Kidney (tissue), 14 donors: Measurements from ENCODE around the gene OR6C68. TPM values are rescaled to one million over a fixed set of nuclear protein-coding genes. Genes with fewer than 3 reads are reported as not detected.
A peak's percentile ranks its signal among the peaks of the same experiment; 100 is the strongest.
"Not testable (repeated sequence)": the region's sequence is repeated elsewhere in the genome, so short reads cannot be mapped to it uniquely, and the experiment has no call there.

Experiments used
- DNase-seq, 5 donors: peaks; one replicate each; pipeline ENCODE4 v3.0.0-alpha.2; 2013 to 2020
- FAIRE-seq: peaks from 2 replicates; lab custom pipeline; 2012; peaks lifted over from hg19 to GRCh38; lab: Jason Lieb, UNC
- H3K27ac ChIP-seq, 2 donors: one replicate each; pipeline ENCODE4 v1.7.0; 2013; ENCODE audit warnings: low read depth in 2 of 2, low read length in 2 of 2, inconsistent platforms in 1 of 2
- H3K27me3 ChIP-seq: one replicate; pipeline ENCODE4 v1.7.1; 2013; ENCODE audit warnings: low read length, inconsistent platforms; ENCODE audit not compliant: control insufficient read depth, insufficient read depth
- H3K36me3 ChIP-seq, 3 donors: one replicate each; pipeline versions ENCODE4 v1.7.0 to v1.7.1; 2013; ENCODE audit warnings: low read length in 3 of 3, control low read depth in 1 of 3, inconsistent platforms in 1 of 3; ENCODE audit not compliant: insufficient read depth in 3 of 3, control insufficient read depth in 2 of 3
- H3K4me1 ChIP-seq, 3 donors: one replicate each; pipeline versions ENCODE4 v1.7.0 to v1.7.1; 2013; ENCODE audit warnings: low read length in 3 of 3, inconsistent platforms in 1 of 3, low read depth in 1 of 3; ENCODE audit not compliant: control insufficient read depth in 2 of 3, insufficient read depth in 2 of 3
- H3K4me3 ChIP-seq, 3 donors: one replicate each; pipeline versions ENCODE4 v1.7.0 to v1.8.1; 2013; ENCODE audit warnings: low read length in 3 of 3, control low read depth in 1 of 3, inconsistent platforms in 1 of 3
- H3K9ac ChIP-seq, 3 donors: one replicate each; pipeline versions ENCODE4 v1.7.0 to v1.7.1; 2013; ENCODE audit warnings: low read length in 3 of 3, control low read depth in 1 of 3, inconsistent platforms in 1 of 3
- H3K9me3 ChIP-seq, 3 donors: one replicate each; pipeline versions ENCODE4 v1.7.0 to v1.7.1; 2013; ENCODE audit warnings: low read length in 3 of 3, control low read depth in 1 of 3, inconsistent platforms in 1 of 3; ENCODE audit not compliant: control insufficient read depth in 2 of 3, insufficient read depth in 1 of 3
- CTCF ChIP-seq: IDR thresholded peaks from 3 replicates; pipeline ENCODE4 v1.5.1; 2012; ENCODE audit warnings: mild to moderate bottlenecking, moderate library complexity, borderline replicate concordance; ENCODE audit not compliant: insufficient read depth; ENCODE audit errors: extremely low read depth
- intact Hi-C: fragments of 100-400 bp; cut with DNase I; formaldehyde crosslinking; loops from one replicate; pipeline ENCODE4 v1.11.1; 2022
- polyA plus RNA-seq: library from polyadenylated mRNA; stranded (reverse); fragments of 350-450 nt; fragmentation: Illumina TruSeq; extraction: RNeasy Lipid Tissue Mini Kit (QIAGEN cat#74804); gene quantifications from one replicate; pipeline ENCODE4 v1.2.3, GENCODE V29; 2014; ENCODE audit warnings: low read depth, low replicate concordance; ENCODE audit not compliant: insufficient read depth
- total RNA-seq: library from RNA; stranded (reverse); fragmentation: NEBNext Ultra II Directional; extraction: Animal tissue kit (Norgen Biotek cat#: 25700); gene quantifications from one replicate; pipeline ENCODE4 v1.2.1, GENCODE V29; 2021
- donor health status: control.
- donor health status: control.
- donor health status: control.
- donor health status: control.
- donor health status: control.
- donor health status: DM: yes; HTN: yes; CAD: no.
- donor health status: Normal renal cell carcinoma (clear cell type).

The OR6C68 gene
- total and polyA plus RNA-seq, 2 donors from 2014 or later: not detected

DNA sequence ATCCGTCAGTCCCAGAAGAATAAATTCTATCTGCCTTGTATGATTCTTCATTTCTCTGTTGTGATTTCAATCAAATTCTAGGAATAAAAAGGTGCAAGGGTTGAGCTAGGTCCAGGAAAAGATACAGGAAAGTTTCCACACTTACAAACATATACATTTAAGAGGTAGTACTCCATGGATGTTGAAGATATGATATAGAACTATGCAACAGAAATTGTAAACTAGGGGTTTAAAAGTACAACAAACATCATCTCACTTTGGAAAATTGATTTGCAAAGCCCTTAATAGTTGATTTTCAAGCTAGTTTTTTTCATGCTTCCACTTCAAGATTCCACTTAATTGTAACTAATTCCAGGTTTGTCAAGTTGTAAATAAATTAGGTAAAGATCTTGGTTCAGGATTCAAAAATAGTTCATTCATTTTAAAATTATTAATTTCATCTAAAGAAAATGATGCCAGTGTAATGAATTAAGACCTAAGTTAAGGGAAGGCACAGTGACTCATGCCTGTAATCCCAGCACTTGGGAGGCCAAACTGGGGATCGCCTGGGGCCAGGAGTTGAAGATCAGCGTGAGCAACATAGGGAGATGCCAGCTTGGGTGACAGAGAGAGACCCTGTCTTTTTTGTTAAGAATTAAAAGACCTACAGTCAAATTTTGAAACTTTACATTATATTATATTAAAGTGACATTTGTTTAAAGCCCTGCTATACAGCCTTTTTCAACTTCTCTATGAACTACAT is 21.9 kb upstream of the OR6C68 start, which contains the start of gene OR6C70:
TSS of gene OR6C70 (minus strand) at position 51 of the 742 bp plus-strand sequence. CDS start at position 51, 0 bp downstream.
- no peak within 1 kb of the TSS for H3K9ac ChIP-seq
- no peak within 1 kb of the TSS for H3K27ac ChIP-seq
- no peaks in the 10 kb centered on the region for H3K36me3 ChIP-seq
- no peak within 1 kb of the TSS for H3K4me3 ChIP-seq
- H3K9me3 ChIP-seq: no peaks in the 10 kb centered on the region
- no peak for TF ChIP-seq CTCF
- no peaks in the 10 kb centered on the region for H3K27me3 ChIP-seq
- DNase-seq: no peak
- no peaks in the 10 kb centered on the region for H3K4me1 ChIP-seq
- no peak for FAIRE-seq
- intact Hi-C loops: no loop called here

DNA sequence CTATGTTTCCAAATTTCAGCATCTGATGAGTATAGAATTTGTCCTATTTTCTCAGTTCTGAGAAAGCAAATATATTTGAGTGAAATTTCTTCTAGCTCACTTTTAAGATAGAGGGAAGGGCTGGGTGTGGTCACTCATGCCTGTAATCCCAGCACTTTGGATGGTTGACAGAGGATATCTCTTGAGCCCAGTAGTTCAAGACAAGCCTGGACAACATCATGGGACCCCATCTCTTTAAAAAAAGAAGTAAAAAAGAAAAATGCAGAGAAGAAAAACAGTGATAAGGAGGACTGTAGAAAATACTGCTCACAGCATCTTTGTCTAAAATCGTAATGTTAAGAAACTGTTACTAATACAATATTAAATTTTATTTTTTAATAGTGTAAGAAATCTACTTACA is 19.9 kb upstream of the OR6C68 start:
- FAIRE-seq (peak; percentile 56), DNase-seq (no peak)
- H3K9me3 ChIP-seq: no peaks in the 10 kb centered on the region
- no peak overlapping the region for H3K9ac ChIP-seq
- intact Hi-C loops: no loop called here
- no peaks in the 10 kb centered on the region for H3K4me1 ChIP-seq
- H3K4me3 ChIP-seq: no peak overlapping the region
- no peak for TF ChIP-seq CTCF
- no peak overlapping the region for H3K27ac ChIP-seq
- H3K27me3 ChIP-seq: no peaks in the 10 kb centered on the region
- H3K36me3 ChIP-seq: no peaks in the 10 kb centered on the region

DNA sequence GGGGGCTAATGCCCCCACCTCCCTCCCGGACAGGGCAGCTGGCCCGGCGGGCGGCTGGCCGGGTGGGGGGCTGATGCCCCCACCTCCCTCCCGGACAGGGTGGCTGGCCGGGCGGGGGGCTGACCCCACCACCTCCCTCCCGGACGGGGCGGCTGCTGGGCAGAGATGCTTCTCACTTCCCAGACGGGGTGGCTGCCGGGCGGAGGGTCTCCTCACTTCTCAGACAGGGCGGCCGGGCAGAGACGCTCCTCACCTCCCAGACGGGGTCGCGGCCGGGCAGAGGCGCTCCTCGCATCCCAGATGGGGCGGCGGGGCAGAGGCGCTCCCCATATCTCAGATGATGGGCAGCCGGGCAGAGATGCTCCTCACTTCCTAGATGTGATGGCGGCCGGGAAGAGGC is 13.0 kb upstream of the OR6C68 start:
- H3K27me3 ChIP-seq, H3K4me3 ChIP-seq, intact Hi-C loops, FAIRE-seq, H3K27ac ChIP-seq, H3K9me3 ChIP-seq, H3K4me1 ChIP-seq, H3K9ac ChIP-seq, H3K36me3 ChIP-seq: not testable (repeated sequence)
- peak in 1 of 5 donors; percentile 56 for DNase-seq

GRCh38 chr12:55484284-55484683 is 7.9 kb upstream of the OR6C68 start:
- peak in 1 of 5 donors; percentile 27 for DNase-seq
- H3K36me3 ChIP-seq, H3K4me1 ChIP-seq, H3K9ac ChIP-seq, intact Hi-C loops, H3K27me3 ChIP-seq, H3K27ac ChIP-seq, FAIRE-seq, H3K4me3 ChIP-seq, H3K9me3 ChIP-seq: not testable (repeated sequence)
